Vagina (tissue), 2 donors: ENCODE measurements around the gene PIGQ. TPM values are rescaled to one million over a fixed set of nuclear protein-coding genes. Genes with fewer than 3 reads are reported as not detected.

Experiments
- DNase-seq, 2 donors: peaks; one replicate each; pipeline ENCODE4 v3.0.0-alpha.2; 2017; ENCODE audit errors: extremely low spot score in 2 of 2
- H3K27ac ChIP-seq: fragments of 200-600 bp; sonication (generic); one replicate; pipeline ENCODE4 v1.5.1; 2019
- H3K27me3 ChIP-seq: fragments of 200-600 bp; sonication (generic); one replicate; pipeline ENCODE4 v1.5.1; 2019
- H3K36me3 ChIP-seq, 2 donors: fragments of 200-600 bp; sonication (generic); one replicate each; pipeline ENCODE4 v1.5.1; 2017 to 2019
- H3K4me1 ChIP-seq: fragments of 200-600 bp; sonication (generic); one replicate; pipeline ENCODE4 v1.5.1; 2019
- H3K4me3 ChIP-seq, 2 donors: fragments of 200-600 bp; sonication (generic); 1 replicate in 1 of 2; 2 replicates in 1 of 2; pipeline ENCODE4 v1.5.1; 2016 to 2019
- H3K9me3 ChIP-seq: fragments of 200-600 bp; sonication (generic); one replicate; pipeline ENCODE4 v1.5.1; 2019
- CTCF ChIP-seq, 3 experiments: fragments of 450-650 bp in 2 of 3; fragments of 200-600 bp in 1 of 3; sonication (generic) in 1 of 3; IDR thresholded peaks; one replicate each; pipeline ENCODE4 v1.5.1; 2017 to 2019; ENCODE audit warnings: antibody characterized with exemption in 3 of 3, mild to moderate bottlenecking in 2 of 3, moderate library complexity in 2 of 3
- POLR2A ChIP-seq, 2 donors: fragments of 450-650 bp; IDR thresholded peaks; one replicate each; pipeline ENCODE4 v1.6.1; 2017; ENCODE audit warnings: antibody characterized with exemption in 2 of 2, mild to moderate bottlenecking in 2 of 2, moderate library complexity in 2 of 2
- POLR2AphosphoS5 ChIP-seq, 2 donors: sonication (generic); formaldehyde crosslinking; IDR thresholded peaks; one replicate each; pipeline ENCODE4 v1.9.0; 2017; ENCODE audit warnings: antibody characterized with exemption in 2 of 2, mild to moderate bottlenecking in 2 of 2, low read depth in 1 of 2; ENCODE audit not compliant: insufficient read depth in 1 of 2
- intact Hi-C: fragments of 100-400 bp; cut with DNase I; formaldehyde crosslinking; loops from one replicate; pipeline ENCODE4 v1.15.1; 2023
- total RNA-seq: library from RNA; depleted of rRNA; stranded (reverse); fragments of >200 nt; gene quantifications from one replicate; pipeline ENCODE4 v1.2.3, GENCODE V29; 2016

PIGQ gene
- total RNA-seq, 1 donor from 2014 or later = 26.0 TPM

- intact Hi-C loops = no loop called here
- DNase-seq = no peak
- no peak overlapping the region for H3K4me3 ChIP-seq
- no peaks in the 10 kb centered on the region for H3K36me3 ChIP-seq
- no peak for TF ChIP-seq POLR2A (IDR thresholded peaks at IDR 0.05)
- no peak for TF ChIP-seq CTCF (IDR thresholded peaks at IDR 0.05)
- no peak for TF ChIP-seq POLR2AphosphoS5 (IDR thresholded peaks at IDR 0.05; ENCODE audit: insufficient read depth in 1 of 2, low read depth in 1 of 2)
- no peaks in the 10 kb centered on the region for H3K9me3 ChIP-seq
- H3K27ac ChIP-seq = no peak overlapping the region
- no peaks in the 10 kb centered on the region for H3K27me3 ChIP-seq
- peaks cover 41% of the 10 kb centered on the region for H3K4me1 ChIP-seq
These were observed 17.1 kb downstream of the PIGQ start for GRCh38 chr16:586645-587590.

- Histone ChIP-seq H3K27ac (peak overlapping the region; percentile 96), H3K36me3 (no peaks in the 10 kb centered on the region), H3K4me3 (peak overlapping the region; percentile 67 to 79), H3K9me3 (no peaks in the 10 kb centered on the region), H3K4me1 (peaks cover 57% of the 10 kb centered on the region), H3K27me3 (no peaks in the 10 kb centered on the region)
- intact Hi-C loops = no loop called here
- DNase-seq = no peak
- TF ChIP-seq POLR2A (IDR thresholded peaks at IDR 0.05) (no peak), CTCF (IDR thresholded peaks at IDR 0.05) (no peak), POLR2AphosphoS5 (IDR thresholded peaks at IDR 0.05; ENCODE audit: insufficient read depth in 1 of 2, low read depth in 1 of 2) (no peak)
These were observed 18.8 kb downstream of the PIGQ start for GRCh38 chr16:588639-588888.

- Histone ChIP-seq H3K36me3 (no peaks in the 10 kb centered on the region), H3K4me1 (peaks cover 58% of the 10 kb centered on the region), H3K4me3 (peak overlapping the region; percentile 67 to 79), H3K27ac (peak overlapping the region; percentile 96), H3K27me3 (no peaks in the 10 kb centered on the region), H3K9me3 (no peaks in the 10 kb centered on the region)
- intact Hi-C loops = no loop called here
- TF ChIP-seq POLR2A (IDR thresholded peaks at IDR 0.05) (peak in 1 of 2 donors; percentile 69), POLR2AphosphoS5 (IDR thresholded peaks at IDR 0.05; ENCODE audit: insufficient read depth in 1 of 2, low read depth in 1 of 2) (peak; percentile 34 to 85), CTCF (IDR thresholded peaks at IDR 0.05) (no peak)
- DNase-seq = peak in 1 of 2 donors; percentile 98
These were observed 19.3 kb downstream of the PIGQ start for GRCh38 chr16:588889-589657.

- H3K9me3 ChIP-seq = no peaks in the 10 kb centered on the region
- peak in 1 of 2 donors; percentile 70 for TF ChIP-seq POLR2AphosphoS5 (IDR thresholded peaks at IDR 0.05; ENCODE audit: insufficient read depth in 1 of 2, low read depth in 1 of 2)
- TF ChIP-seq CTCF (IDR thresholded peaks at IDR 0.05) = no peak
- TF ChIP-seq POLR2A (IDR thresholded peaks at IDR 0.05) = no peak
- peaks cover 58% of the 10 kb centered on the region for H3K4me1 ChIP-seq
- H3K27me3 ChIP-seq = no peaks in the 10 kb centered on the region
- peak within 1 kb of the TSS; percentile 83 to 96 for H3K4me3 ChIP-seq
- intact Hi-C loops = no loop called here
- peak; percentile 99 for DNase-seq
- H3K36me3 ChIP-seq = no peaks in the 10 kb centered on the region
- peak within 1 kb of the TSS; percentile 96 for H3K27ac ChIP-seq
These were observed 20.0 kb downstream of the PIGQ start, which contains the start of gene RAB40C for GRCh38 chr16:589658-590187. Gene RAB40C, plus strand, starts transcription at chr16:590066. Its CDS starts 226 bp downstream, at chr16:590292.
